ENCODE results near the gene PON2.
A peak's percentile ranks its signal among the peaks of the same experiment; 100 is the strongest.
"Not testable (repeated sequence)": the region's sequence is repeated elsewhere in the genome, so short reads cannot be mapped to it uniquely, and the experiment has no call there.

PON2 gene

GRCh38 chr7:95471071-95471470, 36.2 kb upstream of the PON2 start:
- H3K27ac ChIP-seq (ENCODE audit: low read length) = peak overlapping the region; percentile 10
- no peaks in the 10 kb centered on the region for H3K9me3 ChIP-seq (ENCODE audit: control insufficient read depth, low read depth, low read length)
- H3K4me1 ChIP-seq (ENCODE audit: control insufficient read depth, low read depth, low read length) = peaks cover 22% of the 10 kb centered on the region
- peak overlapping the region; percentile 30 for H3K4me3 ChIP-seq (ENCODE audit: low read length)
- H3K9ac ChIP-seq (ENCODE audit: low read length) = no peak overlapping the region
- no peaks in the 10 kb centered on the region for H3K27me3 ChIP-seq (ENCODE audit: control insufficient read depth, insufficient read depth, low read length)
- no peaks in the 10 kb centered on the region for H3K36me3 ChIP-seq (ENCODE audit: control insufficient read depth, low read depth, low read length)

- H3K9ac ChIP-seq (ENCODE audit: low read length) = no peak overlapping the region
- H3K4me1 ChIP-seq (ENCODE audit: control insufficient read depth, low read depth, low read length) = peaks cover 22% of the 10 kb centered on the region
- peak overlapping the region; percentile 30 for H3K4me3 ChIP-seq (ENCODE audit: low read length)
- no peaks in the 10 kb centered on the region for H3K27me3 ChIP-seq (ENCODE audit: control insufficient read depth, insufficient read depth, low read length)
- peak overlapping the region; percentile 10 for H3K27ac ChIP-seq (ENCODE audit: low read length)
- H3K9me3 ChIP-seq (ENCODE audit: control insufficient read depth, low read depth, low read length) = no peaks in the 10 kb centered on the region
- H3K36me3 ChIP-seq (ENCODE audit: control insufficient read depth, low read depth, low read length) = no peaks in the 10 kb centered on the region
Measured at GRCh38 chr7:95470452-95470851, 35.6 kb upstream of the PON2 start.

GRCh38 chr7:95469848-95470247, 35.0 kb upstream of the PON2 start:
- Histone ChIP-seq H3K9me3 (ENCODE audit: control insufficient read depth, low read depth, low read length) (no peaks in the 10 kb centered on the region), H3K4me1 (ENCODE audit: control insufficient read depth, low read depth, low read length) (peaks cover 22% of the 10 kb centered on the region), H3K36me3 (ENCODE audit: control insufficient read depth, low read depth, low read length) (no peaks in the 10 kb centered on the region), H3K27ac (ENCODE audit: low read length) (no peak overlapping the region), H3K4me3 (ENCODE audit: low read length) (no peak overlapping the region), H3K27me3 (ENCODE audit: control insufficient read depth, insufficient read depth, low read length) (no peaks in the 10 kb centered on the region), H3K9ac (ENCODE audit: low read length) (no peak overlapping the region)

GRCh38 chr7:95469187-95469586, 34.4 kb upstream of the PON2 start:
- Histone ChIP-seq H3K9me3 (ENCODE audit: control insufficient read depth, low read depth, low read length) (no peaks in the 10 kb centered on the region), H3K9ac (ENCODE audit: low read length) (no peak overlapping the region), H3K36me3 (ENCODE audit: control insufficient read depth, low read depth, low read length) (no peaks in the 10 kb centered on the region), H3K4me3 (ENCODE audit: low read length) (no peak overlapping the region), H3K27ac (ENCODE audit: low read length) (no peak overlapping the region), H3K27me3 (ENCODE audit: control insufficient read depth, insufficient read depth, low read length) (no peaks in the 10 kb centered on the region), H3K4me1 (ENCODE audit: control insufficient read depth, low read depth, low read length) (peaks cover 22% of the 10 kb centered on the region)

DNA sequence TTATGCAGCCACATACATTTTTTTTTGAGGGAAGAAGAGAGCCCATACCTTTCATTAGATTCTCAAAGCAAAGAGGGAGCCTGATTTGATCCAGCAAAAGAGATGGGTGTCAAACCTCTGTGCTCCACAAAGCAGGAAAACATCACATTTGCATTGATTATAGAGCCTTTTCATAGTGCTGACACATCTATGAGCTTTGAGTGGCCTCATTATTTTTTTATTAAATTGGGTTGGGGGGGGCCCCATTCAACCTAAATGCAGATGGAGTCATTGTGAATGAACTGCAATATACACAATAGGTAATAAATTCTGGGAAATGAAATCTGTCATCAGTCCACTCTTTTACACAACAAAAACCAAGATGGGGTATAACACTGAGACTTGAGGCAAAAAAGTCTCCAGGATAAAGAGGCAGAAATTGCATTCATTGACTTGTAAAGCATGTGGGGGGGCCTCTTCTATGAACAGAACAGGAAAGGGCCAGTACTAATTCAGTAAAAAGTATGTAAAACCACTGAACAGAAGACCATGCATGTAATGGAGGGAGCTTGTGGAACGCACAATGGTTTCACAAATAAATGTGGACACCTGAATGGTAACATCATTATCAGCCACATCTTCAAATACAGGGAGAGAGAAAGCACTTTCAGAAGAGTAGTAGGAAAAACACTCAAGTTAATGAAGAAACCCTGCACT, 33.2 kb upstream of the PON2 start:
- Histone ChIP-seq H3K27me3 (ENCODE audit: control insufficient read depth, insufficient read depth, low read length) (no peaks in the 10 kb centered on the region), H3K4me3 (ENCODE audit: low read length) (no peak overlapping the region), H3K27ac (ENCODE audit: low read length) (no peak overlapping the region), H3K9ac (ENCODE audit: low read length) (no peak overlapping the region), H3K36me3 (ENCODE audit: control insufficient read depth, low read depth, low read length) (no peaks in the 10 kb centered on the region), H3K9me3 (ENCODE audit: control insufficient read depth, low read depth, low read length) (no peaks in the 10 kb centered on the region), H3K4me1 (ENCODE audit: control insufficient read depth, low read depth, low read length) (peaks cover 22% of the 10 kb centered on the region)

- H3K36me3 ChIP-seq (ENCODE audit: control insufficient read depth, low read depth, low read length); H3K4me3 ChIP-seq (ENCODE audit: low read length); H3K27me3 ChIP-seq (ENCODE audit: control insufficient read depth, insufficient read depth, low read length); H3K4me1 ChIP-seq (ENCODE audit: control insufficient read depth, low read depth, low read length); H3K9ac ChIP-seq (ENCODE audit: low read length); H3K9me3 ChIP-seq (ENCODE audit: control insufficient read depth, low read depth, low read length); H3K27ac ChIP-seq (ENCODE audit: low read length): not testable (repeated sequence)
Measured at GRCh38 chr7:95460653-95461052, 25.8 kb upstream of the PON2 start.

GRCh38 chr7:95457947-95458346, 23.1 kb upstream of the PON2 start:
- no peaks in the 10 kb centered on the region for H3K4me1 ChIP-seq (ENCODE audit: control insufficient read depth, low read depth, low read length)
- no peak overlapping the region for H3K27ac ChIP-seq (ENCODE audit: low read length)
- H3K36me3 ChIP-seq (ENCODE audit: control insufficient read depth, low read depth, low read length) = no peaks in the 10 kb centered on the region
- no peaks in the 10 kb centered on the region for H3K27me3 ChIP-seq (ENCODE audit: control insufficient read depth, insufficient read depth, low read length)
- no peak overlapping the region for H3K4me3 ChIP-seq (ENCODE audit: low read length)
- H3K9ac ChIP-seq (ENCODE audit: low read length) = no peak overlapping the region
- H3K9me3 ChIP-seq (ENCODE audit: control insufficient read depth, low read depth, low read length) = no peaks in the 10 kb centered on the region

DNA sequence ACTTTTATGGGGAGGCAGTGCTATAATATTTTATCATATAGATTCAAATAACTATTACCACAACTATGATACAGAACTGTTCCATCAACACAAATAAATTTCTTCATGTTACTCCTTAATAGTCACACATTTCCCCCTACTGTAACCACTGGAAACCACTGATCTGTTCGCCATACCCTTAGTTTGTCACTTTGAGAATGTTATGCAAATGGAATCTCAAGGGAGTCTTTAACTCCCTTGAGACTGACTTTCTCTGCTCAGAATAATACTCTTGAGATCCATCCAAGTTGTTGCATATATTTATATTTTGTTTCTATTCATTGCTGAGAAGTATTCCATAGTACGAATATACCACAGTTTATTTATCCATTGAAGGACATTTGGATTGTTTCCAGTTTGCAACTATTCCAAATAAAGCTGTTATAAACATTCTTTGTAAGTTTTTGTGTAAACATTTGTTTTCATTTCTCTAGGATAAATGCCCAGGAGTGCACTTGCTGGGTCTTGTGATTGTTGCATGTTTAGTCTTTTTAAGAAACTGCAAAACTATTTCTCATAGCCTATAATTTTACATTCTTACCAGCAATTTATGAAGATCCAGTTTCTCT, 19.7 kb upstream of the PON2 start:
- Histone ChIP-seq H3K4me3 (ENCODE audit: low read length) (no peak overlapping the region), H3K27me3 (ENCODE audit: control insufficient read depth, insufficient read depth, low read length) (no peaks in the 10 kb centered on the region), H3K4me1 (ENCODE audit: control insufficient read depth, low read depth, low read length) (no peaks in the 10 kb centered on the region), H3K36me3 (ENCODE audit: control insufficient read depth, low read depth, low read length) (no peaks in the 10 kb centered on the region), H3K27ac (ENCODE audit: low read length) (no peak overlapping the region), H3K9me3 (ENCODE audit: control insufficient read depth, low read depth, low read length) (no peaks in the 10 kb centered on the region), H3K9ac (ENCODE audit: low read length) (no peak overlapping the region)

DNA sequence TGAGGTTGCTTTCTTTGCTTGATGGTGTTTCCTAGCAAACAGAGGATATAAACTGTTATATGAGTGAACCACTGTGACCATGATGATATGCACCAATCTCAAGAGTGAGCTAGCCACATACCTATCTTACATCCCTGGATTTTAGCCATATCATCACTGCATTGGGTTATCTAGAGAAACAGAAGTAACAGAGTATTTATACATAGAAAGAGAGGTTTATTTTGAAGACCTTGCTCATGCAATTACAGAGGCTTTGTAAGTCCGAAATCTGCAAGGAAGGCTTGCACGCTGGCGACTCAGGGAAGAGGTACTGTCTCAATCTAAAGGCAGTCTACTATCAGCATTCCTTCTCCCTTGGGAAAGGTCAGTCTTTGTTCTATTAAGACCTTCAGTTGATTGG, 11.8 kb upstream of the PON2 start:
- no peak overlapping the region for H3K27ac ChIP-seq (ENCODE audit: low read length)
- no peaks in the 10 kb centered on the region for H3K9me3 ChIP-seq (ENCODE audit: control insufficient read depth, low read depth, low read length)
- H3K27me3 ChIP-seq (ENCODE audit: control insufficient read depth, insufficient read depth, low read length) = no peaks in the 10 kb centered on the region
- no peak overlapping the region for H3K4me3 ChIP-seq (ENCODE audit: low read length)
- H3K9ac ChIP-seq (ENCODE audit: low read length) = no peak overlapping the region
- no peaks in the 10 kb centered on the region for H3K36me3 ChIP-seq (ENCODE audit: control insufficient read depth, low read depth, low read length)
- H3K4me1 ChIP-seq (ENCODE audit: control insufficient read depth, low read depth, low read length) = no peaks in the 10 kb centered on the region

DNA sequence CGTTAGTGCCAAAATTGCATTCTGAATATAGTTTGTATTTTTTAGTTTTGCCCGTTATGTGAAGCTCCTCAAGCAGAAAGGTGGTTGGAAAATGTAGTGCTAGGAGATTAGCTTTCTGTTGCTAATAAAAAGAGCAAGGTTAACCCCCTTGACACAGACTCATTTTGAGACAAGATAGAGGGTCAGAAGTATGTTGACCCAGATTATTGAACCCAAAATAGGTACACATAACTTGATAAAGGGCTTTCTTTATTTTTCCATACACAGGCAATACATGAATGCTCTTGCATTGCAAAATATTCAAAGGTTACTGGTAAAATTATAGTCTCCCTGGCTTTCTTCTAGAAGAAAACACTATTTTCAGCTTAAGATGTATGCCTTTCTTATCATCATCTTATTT, 10.0 kb upstream of the PON2 start:
- no peak overlapping the region for H3K4me3 ChIP-seq (ENCODE audit: low read length)

DNA sequence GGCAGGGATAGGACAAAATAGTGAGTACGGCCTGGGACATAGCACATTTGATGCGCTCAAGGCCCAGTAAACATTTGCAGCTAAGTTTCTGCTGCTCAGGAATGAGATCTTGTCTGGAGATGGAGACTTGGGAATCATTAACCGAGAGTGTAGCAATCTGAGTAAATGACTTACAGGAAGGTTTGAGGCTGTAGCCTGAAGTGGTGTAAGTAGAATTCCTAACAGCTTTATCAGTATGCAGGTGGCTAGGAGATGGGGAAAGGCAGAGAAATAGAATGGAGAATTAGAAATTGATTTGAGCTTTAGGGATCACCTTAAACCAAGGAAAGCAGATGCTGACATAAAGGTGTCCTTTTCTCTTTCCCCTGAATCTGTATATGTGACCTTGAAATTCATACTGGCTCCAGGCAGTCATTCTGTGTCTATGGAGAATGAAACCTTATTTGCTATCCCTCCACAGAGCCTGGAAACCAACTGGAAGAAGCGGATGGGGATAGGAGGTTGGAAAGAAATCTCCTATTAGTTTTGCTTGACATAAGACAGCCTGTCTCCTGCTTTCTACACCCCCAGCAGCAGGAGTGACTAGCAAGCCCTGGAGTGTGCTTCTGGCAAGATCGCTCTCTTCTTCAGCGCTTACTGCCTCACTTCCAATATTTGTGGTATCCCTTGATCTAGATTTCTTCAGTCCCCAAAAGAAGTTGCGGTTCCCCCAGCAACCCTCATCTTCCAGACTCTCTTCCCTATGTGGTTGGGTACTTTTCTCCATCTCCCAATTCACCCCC, 6.4 kb upstream of the PON2 start:
- H3K27me3 ChIP-seq (ENCODE audit: control insufficient read depth, insufficient read depth, low read length) = no peaks in the 10 kb centered on the region
- no peaks in the 10 kb centered on the region for H3K36me3 ChIP-seq (ENCODE audit: control insufficient read depth, low read depth, low read length)
- H3K4me3 ChIP-seq (ENCODE audit: low read length) = no peak overlapping the region
- H3K9me3 ChIP-seq (ENCODE audit: control insufficient read depth, low read depth, low read length) = no peaks in the 10 kb centered on the region
- H3K27ac ChIP-seq (ENCODE audit: low read length) = no peak overlapping the region
- no peaks in the 10 kb centered on the region for H3K4me1 ChIP-seq (ENCODE audit: control insufficient read depth, low read depth, low read length)
- H3K9ac ChIP-seq (ENCODE audit: low read length) = no peak overlapping the region

More for the DNA sequence above, 10.0 kb upstream of the PON2 start:
- Histone ChIP-seq H3K9me3 (ENCODE audit: control insufficient read depth, low read depth, low read length) (no peaks in the 10 kb centered on the region), H3K36me3 (ENCODE audit: control insufficient read depth, low read depth, low read length) (no peaks in the 10 kb centered on the region), H3K4me1 (ENCODE audit: control insufficient read depth, low read depth, low read length) (no peaks in the 10 kb centered on the region), H3K27me3 (ENCODE audit: control insufficient read depth, insufficient read depth, low read length) (no peaks in the 10 kb centered on the region), H3K9ac (ENCODE audit: low read length) (no peak overlapping the region), H3K27ac (ENCODE audit: low read length) (no peak overlapping the region)

Data from iPS-18a (cell line).